8988T (cell line): ENCODE measurements around the gene TMPRSS9.

Experiments used
- DNase-seq: peaks from one replicate; pipeline ENCODE4 v3.0.0; 2011

TMPRSS9 gene

GRCh38 chr19:2359992-2360685, at the start of gene TMPRSS9:
Gene TMPRSS9, plus strand, starts transcription at chr19:2360265. Its CDS starts 29,521 bp downstream, at chr19:2389786.
- no peak for DNase-seq

GRCh38 chr19:2311093-2311492, 49.0 kb upstream of the TMPRSS9 start:
- no peak for DNase-seq

- no peak for DNase-seq
These were observed 47.1 kb upstream of the TMPRSS9 start for GRCh38 chr19:2312820-2313501.

GRCh38 chr19:2315121-2315817, 44.8 kb upstream of the TMPRSS9 start:
- no peak for DNase-seq

- peak; percentile 69 for DNase-seq
These were observed 44.2 kb upstream of the TMPRSS9 start for GRCh38 chr19:2315818-2316353.

- DNase-seq: no peak
These were observed 42.8 kb upstream of the TMPRSS9 start for GRCh38 chr19:2317300-2317699.

- DNase-seq: no peak
These were observed 42.3 kb upstream of the TMPRSS9 start for GRCh38 chr19:2317756-2318155.

- no peak for DNase-seq
These were observed 41.1 kb upstream of the TMPRSS9 start for GRCh38 chr19:2318923-2319322.

- DNase-seq: no peak
These were observed 40.5 kb upstream of the TMPRSS9 start for GRCh38 chr19:2319551-2319950.

GRCh38 chr19:2320049-2320448, 40.0 kb upstream of the TMPRSS9 start:
- DNase-seq: no peak

GRCh38 chr19:2320939-2321338, 39.1 kb upstream of the TMPRSS9 start:
- DNase-seq: no peak

- no peak for DNase-seq
These were observed 38.3 kb upstream of the TMPRSS9 start for GRCh38 chr19:2321565-2322283.

- no peak for DNase-seq
These were observed 36.4 kb upstream of the TMPRSS9 start for GRCh38 chr19:2323707-2324106.

- no peak for DNase-seq
These were observed 35.7 kb upstream of the TMPRSS9 start for GRCh38 chr19:2324220-2324948.

- DNase-seq: no peak
These were observed 34.6 kb upstream of the TMPRSS9 start for GRCh38 chr19:2325281-2326046.

GRCh38 chr19:2326699-2327360, 33.2 kb upstream of the TMPRSS9 start:
- no peak for DNase-seq

GRCh38 chr19:2327773-2328400, 32.2 kb upstream of the TMPRSS9 start:
- DNase-seq: no peak

- DNase-seq: peak; percentile 97
These were observed 31.5 kb upstream of the TMPRSS9 start, which contains the start of the genes LSM7 and SPPL2B for GRCh38 chr19:2328401-2329148. Gene LSM7, minus strand, starts transcription at chr19:2328586. Its CDS starts 20 bp downstream, at chr19:2328566. Gene SPPL2B, plus strand, starts transcription at chr19:2328684. Its CDS starts 26 bp downstream, at chr19:2328710.

GRCh38 chr19:2329149-2329478, 31.0 kb upstream of the TMPRSS9 start:
- DNase-seq: no peak

GRCh38 chr19:2329501-2329916, 30.6 kb upstream of the TMPRSS9 start:
- DNase-seq: no peak
